Left lung (tissue), 10 donors: Measurements from ENCODE around the gene KRTAP10-3. TPM values are rescaled to one million over a fixed set of nuclear protein-coding genes. Genes with fewer than 3 reads are reported as not detected.
"Not testable (repeated sequence)": the region's sequence is repeated elsewhere in the genome, so short reads cannot be mapped to it uniquely, and the experiment has no call there.

Source experiments
- ATAC-seq: fragments of 200-7000 bp; cut with Tn5 transposase; one replicate; pipeline ENCODE4 v1.9.1; 2020; ENCODE audit warnings: moderate library complexity
- DNase-seq, 4 donors: peaks; one replicate each; pipeline ENCODE4 v3.0.0-alpha.2; 2013 to 2020
- H3K27ac ChIP-seq, 2 donors: fragments of 200-600 bp; sonication (generic) in 1 of 2; one replicate each; pipeline versions ENCODE4 v1.5.0 to v1.8.0; 2020 to 2021
- H3K27me3 ChIP-seq, 2 donors: fragments of 200-600 bp; sonication (generic) in 1 of 2; one replicate each; pipeline versions ENCODE4 v1.5.0 to v1.8.0; 2020 to 2021
- H3K36me3 ChIP-seq, 2 donors: fragments of 200-600 bp; sonication (generic) in 1 of 2; one replicate each; pipeline versions ENCODE4 v1.5.0 to v1.8.0; 2020 to 2021
- H3K4me1 ChIP-seq, 2 donors: fragments of 200-600 bp; one replicate each; pipeline ENCODE4 v1.8.0; 2021
- H3K4me3 ChIP-seq, 2 donors: fragments of 200-600 bp; sonication (generic) in 1 of 2; one replicate each; pipeline versions ENCODE4 v1.5.0 to v1.8.0; 2020 to 2021; ENCODE audit warnings: mild to moderate bottlenecking in 1 of 2
- H3K9me3 ChIP-seq, 2 donors: fragments of 200-600 bp; sonication (generic) in 1 of 2; one replicate each; pipeline versions ENCODE4 v1.5.0 to v1.8.0; 2020 to 2021
- intact Hi-C, 2 donors: fragments of 100-400 bp; cut with DNase I; formaldehyde crosslinking; loops; one replicate each; pipeline versions ENCODE4 v1.11.2 to v1.14.2; 2022
- polyA plus RNA-seq, 6 donors: library from polyadenylated mRNA; unstranded; fragments of 120-200 nt; gene quantifications; one replicate each; pipeline ENCODE4 v1.2.1, GENCODE V29; 2013; ENCODE audit not compliant: insufficient read length in 6 of 6
- total RNA-seq, 2 donors: library from RNA; stranded (reverse); fragmentation: NEBNext Ultra II Directional; extraction: Animal tissue kit (Norgen Biotek cat#: 25700); gene quantifications; one replicate each; pipeline ENCODE4 v1.2.1, GENCODE V29; 2021
- TF ChIP-seq, protein P1 (sequence below), 2 donors: fragments of 200-600 bp; sonication (generic) in 1 of 2; IDR thresholded peaks; one replicate each; pipeline versions ENCODE4 v1.5.0 to v1.8.0; 2021; ENCODE audit warnings: antibody characterized with exemption in 2 of 2
- donor health status: DM: no; HTN: yes; CAD: no.
- donor health status: DM: no; HTN: no; CAD: no.

The KRTAP10-3 gene
- total and polyA plus RNA-seq, 8 donors, result not detected

DNA sequence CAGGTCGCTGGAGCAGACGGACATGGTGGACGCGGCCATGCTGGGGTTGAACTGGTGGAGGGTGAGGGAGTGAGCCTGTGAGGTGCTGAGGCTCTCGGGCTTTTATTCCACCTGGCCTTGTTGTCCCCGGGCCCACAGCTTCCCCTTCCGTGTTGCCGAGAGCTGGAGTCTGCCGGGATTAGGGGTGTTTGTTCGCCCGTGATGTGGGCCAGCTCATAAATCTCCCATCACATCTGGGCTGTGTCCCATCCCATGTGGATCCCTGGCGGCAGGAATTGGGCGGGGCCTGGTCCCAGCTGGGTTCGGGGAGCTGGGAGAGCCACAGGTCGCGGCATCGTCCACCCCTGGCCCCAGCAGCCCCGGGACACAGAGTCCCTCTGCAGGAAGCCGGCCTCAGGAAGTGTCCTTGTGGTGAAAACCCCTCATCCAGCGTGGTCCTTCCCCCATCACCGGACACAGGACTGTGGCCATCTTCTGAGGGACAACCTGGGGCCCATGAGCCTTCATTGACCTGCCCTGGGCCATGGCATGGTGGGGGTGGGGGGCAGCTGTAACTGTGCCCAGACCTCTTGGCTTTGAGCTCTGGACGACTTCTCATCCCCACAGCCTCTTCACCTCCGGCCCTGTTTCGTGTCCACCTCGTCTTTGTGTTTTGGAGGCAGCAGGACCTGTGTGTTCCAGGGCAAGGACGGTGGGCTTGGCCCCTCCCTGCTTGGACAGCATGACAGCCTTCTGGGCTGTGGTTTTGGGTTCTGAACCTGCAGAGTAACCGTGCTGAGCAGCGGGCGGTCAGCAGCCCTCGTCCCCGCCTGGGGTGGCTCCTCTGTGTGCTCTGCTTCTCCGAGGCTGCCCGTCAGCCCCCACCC, 34.1 kb upstream of the KRTAP10-3 start, which contains the start of gene KRTAP10-6:
Gene KRTAP10-6, minus strand, starts transcription at position 60 of the 866 bp plus-strand sequence. Its CDS starts 21 bp downstream, at position 39.
- Histone ChIP-seq H3K36me3 (no peaks in the 10 kb centered on the region), H3K4me3 (no peak within 1 kb of the TSS), H3K27me3 (peaks cover 0 to 37% of the 10 kb centered on the region in 2 donors), H3K27ac (no peak within 1 kb of the TSS), H3K4me1 (no peaks in the 10 kb centered on the region), H3K9me3 (no peaks in the 10 kb centered on the region)
- intact Hi-C loops, result no loop called here
- no peak for ATAC-seq
- no peak for DNase-seq
- TF ChIP-seq, protein P1, sequence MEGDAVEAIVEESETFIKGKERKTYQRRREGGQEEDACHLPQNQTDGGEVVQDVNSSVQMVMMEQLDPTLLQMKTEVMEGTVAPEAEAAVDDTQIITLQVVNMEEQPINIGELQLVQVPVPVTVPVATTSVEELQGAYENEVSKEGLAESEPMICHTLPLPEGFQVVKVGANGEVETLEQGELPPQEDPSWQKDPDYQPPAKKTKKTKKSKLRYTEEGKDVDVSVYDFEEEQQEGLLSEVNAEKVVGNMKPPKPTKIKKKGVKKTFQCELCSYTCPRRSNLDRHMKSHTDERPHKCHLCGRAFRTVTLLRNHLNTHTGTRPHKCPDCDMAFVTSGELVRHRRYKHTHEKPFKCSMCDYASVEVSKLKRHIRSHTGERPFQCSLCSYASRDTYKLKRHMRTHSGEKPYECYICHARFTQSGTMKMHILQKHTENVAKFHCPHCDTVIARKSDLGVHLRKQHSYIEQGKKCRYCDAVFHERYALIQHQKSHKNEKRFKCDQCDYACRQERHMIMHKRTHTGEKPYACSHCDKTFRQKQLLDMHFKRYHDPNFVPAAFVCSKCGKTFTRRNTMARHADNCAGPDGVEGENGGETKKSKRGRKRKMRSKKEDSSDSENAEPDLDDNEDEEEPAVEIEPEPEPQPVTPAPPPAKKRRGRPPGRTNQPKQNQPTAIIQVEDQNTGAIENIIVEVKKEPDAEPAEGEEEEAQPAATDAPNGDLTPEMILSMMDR (IDR thresholded peaks at IDR 0.05), result no peak

DNA sequence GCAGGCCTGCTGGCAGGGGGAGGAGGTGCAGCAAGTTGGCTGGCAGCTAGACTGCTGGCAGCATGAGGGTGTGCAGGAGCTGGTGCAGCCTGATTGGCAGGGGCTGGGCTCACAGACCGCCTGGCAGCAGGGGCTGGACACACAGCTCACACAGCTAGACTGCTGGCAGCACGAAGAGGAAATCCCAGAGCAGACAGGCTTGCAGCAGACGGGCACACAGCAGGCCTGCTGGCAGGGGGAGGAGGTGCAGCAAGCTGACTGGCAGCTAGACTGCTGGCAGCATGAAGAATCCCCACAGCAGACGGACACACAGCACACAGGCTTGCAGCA, 33.2 kb upstream of the KRTAP10-3 start:
- ATAC-seq, intact Hi-C loops, H3K4me1 ChIP-seq, H3K9me3 ChIP-seq, H3K27ac ChIP-seq, H3K4me3 ChIP-seq, H3K36me3 ChIP-seq, DNase-seq: not testable (repeated sequence)
- peaks cover 0 to 37% of the 10 kb centered on the region in 2 donors for H3K27me3 ChIP-seq

DNA sequence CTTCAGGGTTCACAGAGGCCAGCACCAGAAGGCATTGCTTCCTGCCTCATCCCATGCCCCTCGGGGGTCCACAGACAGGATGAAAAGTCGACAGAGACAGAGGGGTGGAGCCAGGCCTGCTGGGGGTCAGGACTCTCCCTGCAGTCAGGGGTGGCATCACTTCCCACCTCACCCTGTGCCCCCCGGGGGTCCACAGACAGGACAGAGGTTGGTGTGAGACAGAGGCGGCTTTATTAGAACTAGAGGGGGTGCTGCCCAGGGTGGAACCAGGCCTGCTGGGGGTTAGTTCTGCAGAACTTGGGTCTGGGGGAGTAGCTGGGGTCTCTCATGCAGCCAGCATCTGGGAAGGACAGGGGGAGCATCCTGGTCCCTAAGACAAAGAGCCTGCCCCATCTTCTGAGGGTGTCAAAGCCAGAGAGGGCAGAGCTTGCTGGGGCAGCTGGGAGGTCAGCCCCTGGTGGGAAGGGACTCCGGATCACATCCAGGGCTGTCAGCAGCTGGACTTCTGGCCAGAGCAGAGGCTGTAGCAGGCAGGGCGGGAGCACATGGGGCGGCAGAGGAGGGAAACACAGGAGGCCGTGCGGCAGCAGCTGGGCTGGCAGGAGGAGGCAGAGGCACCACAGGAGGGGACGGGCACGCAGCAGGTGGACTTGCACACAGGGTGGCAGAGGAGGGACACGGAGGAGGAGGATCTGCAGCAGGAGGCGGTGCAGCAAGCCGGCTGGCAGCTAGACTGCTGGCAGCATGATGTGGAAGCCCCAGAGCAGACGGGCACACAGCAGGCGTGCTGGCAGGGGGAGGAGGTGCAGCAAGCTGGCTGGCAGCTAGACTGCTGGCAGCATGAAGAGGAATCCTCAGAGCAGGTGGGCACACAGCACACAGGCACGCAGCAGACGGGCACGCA, 32.6 kb upstream of the KRTAP10-3 start:
- H3K4me3 ChIP-seq, intact Hi-C loops, H3K4me1 ChIP-seq, H3K27ac ChIP-seq, ATAC-seq, DNase-seq, H3K9me3 ChIP-seq, H3K36me3 ChIP-seq: not testable (repeated sequence)
- H3K27me3 ChIP-seq, result peaks cover 0 to 44% of the 10 kb centered on the region in 2 donors

DNA sequence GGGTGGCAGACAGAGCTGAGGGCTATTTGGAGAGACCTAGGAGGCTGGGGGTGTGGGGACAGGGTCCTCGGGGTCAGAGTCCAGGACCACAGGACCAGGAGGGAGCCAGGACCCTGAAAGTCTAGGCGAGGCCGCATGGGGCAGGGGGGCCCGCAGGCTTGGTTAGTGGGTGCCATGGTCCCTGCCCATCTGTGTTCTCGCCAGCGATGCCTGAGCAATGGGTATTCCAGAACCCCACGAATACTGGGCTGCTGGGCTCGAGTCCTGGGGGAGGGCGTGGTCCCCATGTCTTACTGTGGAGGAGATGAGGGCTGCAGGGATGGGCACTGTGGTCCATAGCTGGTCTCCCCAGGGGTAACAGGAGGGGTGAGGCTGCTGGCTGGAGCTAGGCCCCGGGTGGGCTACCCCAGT, 31.7 kb upstream of the KRTAP10-3 start:
- ATAC-seq, result no peak

DNA sequence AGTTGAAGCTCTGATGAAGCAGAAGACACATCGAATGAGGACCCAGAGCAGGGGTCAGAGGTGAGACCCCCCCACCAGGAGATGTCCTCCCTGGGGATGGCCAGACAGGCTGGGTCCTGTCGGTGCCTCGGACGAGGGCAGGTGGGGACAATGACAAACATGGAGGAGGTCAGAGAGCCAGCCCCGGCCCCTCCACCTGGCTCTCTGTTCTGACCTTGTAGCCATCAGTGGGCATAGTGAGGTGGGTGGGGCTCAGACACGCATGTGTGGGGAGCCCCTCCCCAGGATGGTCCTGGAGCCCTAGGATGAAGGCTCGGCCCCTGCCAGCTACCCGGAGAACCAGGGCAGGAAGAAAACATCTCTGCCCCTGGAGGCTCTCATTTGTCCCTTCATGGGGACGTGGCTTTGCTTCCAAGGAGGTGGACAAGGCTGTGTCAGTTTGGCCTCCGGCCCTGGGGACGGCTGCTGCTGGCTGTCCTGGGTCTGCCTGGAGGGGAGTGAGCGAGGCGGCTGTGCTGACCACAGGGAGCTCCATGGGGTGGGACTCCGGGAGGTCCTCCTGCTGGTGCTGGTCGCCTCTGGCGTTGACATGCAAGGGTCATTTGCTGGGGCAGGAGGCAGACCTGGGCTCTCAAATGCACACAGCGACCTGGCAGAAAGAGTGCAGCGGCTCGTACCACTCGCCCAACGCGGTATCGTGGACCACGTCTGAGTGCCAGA, 31.2 kb upstream of the KRTAP10-3 start:
- peaks cover 0 to 58% of the 10 kb centered on the region in 2 donors for H3K27me3 ChIP-seq
- ATAC-seq (no peak), DNase-seq (no peak)
- TF ChIP-seq, protein P1 (IDR thresholded peaks at IDR 0.05), result no peak
- H3K9me3 ChIP-seq, result no peaks in the 10 kb centered on the region
- no peak overlapping the region for H3K27ac ChIP-seq
- no peaks in the 10 kb centered on the region for H3K4me1 ChIP-seq
- H3K4me3 ChIP-seq, result no peak overlapping the region
- no peaks in the 10 kb centered on the region for H3K36me3 ChIP-seq
- intact Hi-C loops, result no loop called here

More for the DNA sequence above, 31.7 kb upstream of the KRTAP10-3 start:
- Histone ChIP-seq H3K27me3 (peaks cover 0 to 52% of the 10 kb centered on the region in 2 donors), H3K27ac (no peak overlapping the region), H3K4me1 (no peaks in the 10 kb centered on the region), H3K9me3 (no peaks in the 10 kb centered on the region), H3K36me3 (no peaks in the 10 kb centered on the region), H3K4me3 (no peak overlapping the region)
- DNase-seq, result no peak
- TF ChIP-seq, protein P1 (IDR thresholded peaks at IDR 0.05), result no peak
- intact Hi-C loops, result no loop called here
